Mammary epithelial cell (primary cell): ENCODE results near the gene DNAL4.

Experiments used
- CTCF ChIP-seq, 2 donors: IDR thresholded peaks in 1 of 2; conservative IDR thresholded peaks in 1 of 2; 2 replicates each; pipeline ENCODE4 v1.5.1; 2011 to 2012; ENCODE audit warnings: inconsistent platforms in 2 of 2, low read length in 2 of 2, mild to moderate bottlenecking in 2 of 2, control low read depth in 1 of 2, low read depth in 1 of 2; ENCODE audit not compliant: insufficient read depth in 1 of 2; ENCODE audit errors: extremely low read depth in 1 of 2
- EZH2 ChIP-seq: IDR thresholded peaks from 2 replicates; pipeline ENCODE4 v1.6.1; 2012; ENCODE audit warnings: low read length, inconsistent platforms, borderline replicate concordance

- TF ChIP-seq EZH2, result no peak
- no peak for TF ChIP-seq CTCF (conservative IDR thresholded peaks at IDR 0.05 in 1 of 2, IDR thresholded peaks at IDR 0.05 in 1 of 2; ENCODE audit: extremely low read depth in 1 of 2, insufficient read depth in 1 of 2, low read depth in 1 of 2, low read length in 2 of 2)
Observed at GRCh38 chr22:38793317-38793716, 626 bp downstream of the DNAL4 start.
